Measurements from ENCODE around the gene EEF1G.

DNA sequence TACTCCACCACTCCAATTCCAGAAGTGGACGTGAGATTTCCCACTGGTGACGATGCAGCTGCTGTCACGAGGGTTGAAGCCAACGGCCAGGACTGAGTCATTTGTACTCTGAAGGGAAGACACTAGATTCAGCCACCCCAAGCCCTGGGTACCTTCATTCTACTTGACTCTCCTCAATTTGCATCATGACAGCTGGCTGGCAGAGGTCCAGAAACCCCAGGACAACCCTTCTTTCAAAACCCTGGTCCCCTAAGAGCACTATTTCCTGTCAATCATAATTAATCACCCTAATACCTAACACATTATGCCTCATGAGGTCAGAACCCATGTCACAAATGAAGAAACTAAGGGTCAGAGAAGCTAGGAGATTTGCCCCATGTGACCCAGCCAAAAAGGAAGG is 34.0 kb upstream of the EEF1G start:
- no peak for TF ChIP-seq GATA2 (IDR thresholded peaks at IDR 0.05; ENCODE audit: low read depth, low read length)
- TF ChIP-seq GATA3 (IDR thresholded peaks at IDR 0.05; ENCODE audit: low read depth, low read length) = no peak

Data from SH-SY5Y (cell line).